Liver (tissue), 9 donors: ENCODE results near the gene ATP11B. TPM values are rescaled to one million over a fixed set of nuclear protein-coding genes. Genes with fewer than 3 reads are reported as not detected.
"Not testable (repeated sequence)": the region's sequence is repeated elsewhere in the genome, so short reads cannot be mapped to it uniquely, and the experiment has no call there.

Experiments
- DNase-seq: peaks from one replicate; pipeline ENCODE4 v3.0.0-alpha.2; 2017; ENCODE audit warnings: low spot score
- H3K27ac ChIP-seq, 2 donors: one replicate each; pipeline ENCODE4 v1.7.0; 2013; ENCODE audit warnings: inconsistent platforms in 2 of 2, low read length in 2 of 2, control low read depth in 1 of 2, low read depth in 1 of 2, mild to moderate bottlenecking in 1 of 2
- H3K27me3 ChIP-seq, 4 donors: one replicate each; pipeline versions ENCODE4 v1.6.1 to v1.7.0; 2013; ENCODE audit warnings: low read length in 3 of 4, inconsistent platforms in 1 of 4, mild to moderate bottlenecking in 1 of 4, moderate library complexity in 1 of 4; ENCODE audit not compliant: control insufficient read depth in 4 of 4, insufficient read depth in 4 of 4
- H3K36me3 ChIP-seq, 4 donors: one replicate each; pipeline versions ENCODE4 v1.6.1 to v1.7.0; 2013; ENCODE audit warnings: low read length in 3 of 4, mild to moderate bottlenecking in 3 of 4, low read depth in 1 of 4, moderate library complexity in 1 of 4; ENCODE audit not compliant: control insufficient read depth in 4 of 4, insufficient read depth in 3 of 4
- H3K4me1 ChIP-seq, 4 donors: one replicate each; pipeline versions ENCODE4 v1.6.1 to v1.7.0; 2013; ENCODE audit warnings: low read length in 3 of 4, mild to moderate bottlenecking in 3 of 4, moderate library complexity in 1 of 4; ENCODE audit not compliant: control insufficient read depth in 4 of 4, insufficient read depth in 4 of 4
- H3K4me3 ChIP-seq, 3 donors: one replicate each; pipeline versions ENCODE4 v1.6.1 to v1.7.0; 2013; ENCODE audit warnings: low read length in 3 of 3, control low read depth in 1 of 3, low read depth in 1 of 3, mild to moderate bottlenecking in 1 of 3
- H3K9ac ChIP-seq, 2 donors: one replicate each; pipeline ENCODE4 v1.7.0; 2013; ENCODE audit warnings: low read length in 2 of 2, mild to moderate bottlenecking in 2 of 2, moderate library complexity in 2 of 2, control low read depth in 1 of 2, low read depth in 1 of 2
- H3K9me3 ChIP-seq, 4 donors: one replicate each; pipeline versions ENCODE4 v1.6.1 to v1.7.0; 2013; ENCODE audit warnings: low read length in 3 of 4; ENCODE audit not compliant: control insufficient read depth in 4 of 4
- ATF3 ChIP-seq: IDR thresholded peaks from 2 replicates; pipeline ENCODE4 v1.6.1; 2016; ENCODE audit warnings: antibody characterized with exemption
- CTCF ChIP-seq: fragments of 150-350 bp; IDR thresholded peaks from 2 replicates; pipeline ENCODE4 v1.5.1; 2017; ENCODE audit warnings: improper control_type of control experiment, low read depth, low read length; ENCODE audit not compliant: missing input control
- EGR1 ChIP-seq, 2 donors: IDR thresholded peaks; 2 replicates each; pipeline ENCODE4 v1.6.1; 2016 to 2018; ENCODE audit warnings: antibody characterized with exemption in 2 of 2, low read depth in 2 of 2
- FOXA1 ChIP-seq: IDR thresholded peaks from 2 replicates; pipeline ENCODE4 v1.6.1; 2016; ENCODE audit warnings: antibody characterized with exemption
- FOXA2 ChIP-seq: IDR thresholded peaks from 2 replicates; pipeline ENCODE4 v1.6.1; 2016; ENCODE audit warnings: antibody characterized with exemption
- GABPA ChIP-seq, 2 donors: IDR thresholded peaks in 1 of 2; conservative IDR thresholded peaks in 1 of 2; 2 replicates each; pipeline ENCODE4 v1.6.1; 2016; ENCODE audit warnings: antibody characterized with exemption in 2 of 2, mild to moderate bottlenecking in 1 of 2, moderate library complexity in 1 of 2
- HNF4A ChIP-seq, 2 donors: conservative IDR thresholded peaks; 2 replicates each; pipeline ENCODE4 v1.6.1; 2016; ENCODE audit warnings: antibody characterized with exemption in 2 of 2, mild to moderate bottlenecking in 2 of 2
- HNF4G ChIP-seq: IDR thresholded peaks from 2 replicates; pipeline ENCODE4 v1.6.1; 2016; ENCODE audit warnings: antibody characterized with exemption
- JUND ChIP-seq, 2 donors: IDR thresholded peaks; 2 replicates each; pipeline ENCODE4 v1.6.1; 2016; ENCODE audit warnings: antibody characterized with exemption in 2 of 2
- NR2F2 ChIP-seq: IDR thresholded peaks from 2 replicates; pipeline ENCODE4 v1.6.1; 2016; ENCODE audit warnings: antibody characterized with exemption
- RAD21 ChIP-seq, 2 donors: IDR thresholded peaks; 2 replicates each; pipeline ENCODE4 v1.6.1; 2016; ENCODE audit warnings: antibody characterized with exemption in 2 of 2, mild to moderate bottlenecking in 2 of 2
- RXRA ChIP-seq, 2 donors: IDR thresholded peaks; 2 replicates each; pipeline ENCODE4 v1.6.1; 2017 to 2018; ENCODE audit warnings: antibody characterized with exemption in 2 of 2, mild to moderate bottlenecking in 1 of 2
- SP1 ChIP-seq: IDR thresholded peaks from 2 replicates; pipeline ENCODE4 v1.6.1; 2018; ENCODE audit warnings: antibody characterized with exemption, mild to moderate bottlenecking
- TAF1 ChIP-seq: conservative IDR thresholded peaks from 2 replicates; pipeline ENCODE4 v1.6.1; 2016; ENCODE audit warnings: antibody characterized with exemption, mild to moderate bottlenecking
- YY1 ChIP-seq: IDR thresholded peaks from 2 replicates; pipeline ENCODE4 v1.6.1; 2016; ENCODE audit warnings: antibody characterized with exemption, mild to moderate bottlenecking
- WGBS: extraction: QIAGEN DNeasy Blood & Tissue Kit; methylation state at CpG from one replicate; pipeline ENCODE4 v1.1.7; 2013; 5-methylcytosine and 5-hydroxymethylcytosine counted together
- polyA plus RNA-seq, 2 donors: library from polyadenylated mRNA; stranded (reverse) in 1 of 2; unstranded in 1 of 2; fragments of 200-250 nt in 1 of 2; fragments of >200 nt in 1 of 2; fragmentation: Nextera tagmentation in 1 of 2; extraction: Ambion mirVana in 1 of 2; gene quantifications; one replicate each; pipeline versions ENCODE4 v1.2.1 to v1.2.3, GENCODE V29; 2013 to 2015
- total RNA-seq, 2 donors: library from RNA; depleted of rRNA; stranded (reverse); fragments of >200 nt; gene quantifications; one replicate each; pipeline ENCODE4 v1.2.3, GENCODE V29; 2014
- TF ChIP-seq, protein P1 (sequence below): IDR thresholded peaks from 2 replicates; pipeline ENCODE4 v1.6.1; 2016; ENCODE audit warnings: antibody characterized with exemption
- TF ChIP-seq, protein P2 (sequence below): IDR thresholded peaks from 2 replicates; pipeline ENCODE4 v1.6.1; 2016; ENCODE audit warnings: antibody characterized with exemption
- TF ChIP-seq, protein P3 (sequence below): IDR thresholded peaks from 2 replicates; pipeline ENCODE4 v1.6.1; 2016; ENCODE audit warnings: antibody characterized with exemption, mild to moderate bottlenecking
- donor health status: healthy.
- donor health status: healthy.
- donor health status: healthy.
- donor health status: healthy.
- donor health status: healthy.

ATP11B gene
- total and polyA plus RNA-seq, 4 donors = 5.9 to 49.6 (median 19.0) TPM

- 90% methylated on average over 4 of the region's 4 CpGs for WGBS
- H3K36me3 ChIP-seq = peaks cover 2 to 7% (median 4%) of the 10 kb centered on the region in 4 donors
Measured at GRCh38 chr3:182818296-182818978, 25.1 kb downstream of the ATP11B start.

GRCh38 chr3:182821221-182821981, 28.1 kb downstream of the ATP11B start:
- Histone ChIP-seq H3K9me3 (no peaks in the 10 kb centered on the region), H3K27ac (no peak overlapping the region), H3K9ac (no peak overlapping the region), H3K4me1 (peaks cover 0 to 6% (median 2%) of the 10 kb centered on the region in 4 donors), H3K4me3 (no peak overlapping the region), H3K27me3 (no peaks in the 10 kb centered on the region), H3K36me3 (peaks cover 2 to 7% (median 4%) of the 10 kb centered on the region in 4 donors)
- no peak for DNase-seq
- TF ChIP-seq, protein P1, sequence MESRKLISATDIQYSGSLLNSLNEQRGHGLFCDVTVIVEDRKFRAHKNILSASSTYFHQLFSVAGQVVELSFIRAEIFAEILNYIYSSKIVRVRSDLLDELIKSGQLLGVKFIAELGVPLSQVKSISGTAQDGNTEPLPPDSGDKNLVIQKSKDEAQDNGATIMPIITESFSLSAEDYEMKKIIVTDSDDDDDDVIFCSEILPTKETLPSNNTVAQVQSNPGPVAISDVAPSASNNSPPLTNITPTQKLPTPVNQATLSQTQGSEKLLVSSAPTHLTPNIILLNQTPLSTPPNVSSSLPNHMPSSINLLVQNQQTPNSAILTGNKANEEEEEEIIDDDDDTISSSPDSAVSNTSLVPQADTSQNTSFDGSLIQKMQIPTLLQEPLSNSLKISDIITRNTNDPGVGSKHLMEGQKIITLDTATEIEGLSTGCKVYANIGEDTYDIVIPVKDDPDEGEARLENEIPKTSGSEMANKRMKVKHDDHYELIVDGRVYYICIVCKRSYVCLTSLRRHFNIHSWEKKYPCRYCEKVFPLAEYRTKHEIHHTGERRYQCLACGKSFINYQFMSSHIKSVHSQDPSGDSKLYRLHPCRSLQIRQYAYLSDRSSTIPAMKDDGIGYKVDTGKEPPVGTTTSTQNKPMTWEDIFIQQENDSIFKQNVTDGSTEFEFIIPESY = no peak
- TF ChIP-seq ATF3 (no peak), NR2F2 (no peak), CTCF (no peak), JUND (IDR thresholded peaks at IDR 0.05) (no peak), RAD21 (IDR thresholded peaks at IDR 0.05) (no peak), HNF4A (conservative IDR thresholded peaks at IDR 0.05) (no peak), RXRA (IDR thresholded peaks at IDR 0.05) (no peak), EGR1 (IDR thresholded peaks at IDR 0.05; ENCODE audit: low read depth in 2 of 2) (no peak), SP1 (no peak), GABPA (IDR thresholded peaks at IDR 0.05 in 1 of 2, conservative IDR thresholded peaks at IDR 0.05 in 1 of 2) (no peak), YY1 (no peak), FOXA1 (no peak), FOXA2 (no peak), TAF1 (no peak), HNF4G (no peak)
- TF ChIP-seq, protein P2, sequence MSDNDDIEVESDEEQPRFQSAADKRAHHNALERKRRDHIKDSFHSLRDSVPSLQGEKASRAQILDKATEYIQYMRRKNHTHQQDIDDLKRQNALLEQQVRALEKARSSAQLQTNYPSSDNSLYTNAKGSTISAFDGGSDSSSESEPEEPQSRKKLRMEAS = no peak
- TF ChIP-seq, protein P3, sequence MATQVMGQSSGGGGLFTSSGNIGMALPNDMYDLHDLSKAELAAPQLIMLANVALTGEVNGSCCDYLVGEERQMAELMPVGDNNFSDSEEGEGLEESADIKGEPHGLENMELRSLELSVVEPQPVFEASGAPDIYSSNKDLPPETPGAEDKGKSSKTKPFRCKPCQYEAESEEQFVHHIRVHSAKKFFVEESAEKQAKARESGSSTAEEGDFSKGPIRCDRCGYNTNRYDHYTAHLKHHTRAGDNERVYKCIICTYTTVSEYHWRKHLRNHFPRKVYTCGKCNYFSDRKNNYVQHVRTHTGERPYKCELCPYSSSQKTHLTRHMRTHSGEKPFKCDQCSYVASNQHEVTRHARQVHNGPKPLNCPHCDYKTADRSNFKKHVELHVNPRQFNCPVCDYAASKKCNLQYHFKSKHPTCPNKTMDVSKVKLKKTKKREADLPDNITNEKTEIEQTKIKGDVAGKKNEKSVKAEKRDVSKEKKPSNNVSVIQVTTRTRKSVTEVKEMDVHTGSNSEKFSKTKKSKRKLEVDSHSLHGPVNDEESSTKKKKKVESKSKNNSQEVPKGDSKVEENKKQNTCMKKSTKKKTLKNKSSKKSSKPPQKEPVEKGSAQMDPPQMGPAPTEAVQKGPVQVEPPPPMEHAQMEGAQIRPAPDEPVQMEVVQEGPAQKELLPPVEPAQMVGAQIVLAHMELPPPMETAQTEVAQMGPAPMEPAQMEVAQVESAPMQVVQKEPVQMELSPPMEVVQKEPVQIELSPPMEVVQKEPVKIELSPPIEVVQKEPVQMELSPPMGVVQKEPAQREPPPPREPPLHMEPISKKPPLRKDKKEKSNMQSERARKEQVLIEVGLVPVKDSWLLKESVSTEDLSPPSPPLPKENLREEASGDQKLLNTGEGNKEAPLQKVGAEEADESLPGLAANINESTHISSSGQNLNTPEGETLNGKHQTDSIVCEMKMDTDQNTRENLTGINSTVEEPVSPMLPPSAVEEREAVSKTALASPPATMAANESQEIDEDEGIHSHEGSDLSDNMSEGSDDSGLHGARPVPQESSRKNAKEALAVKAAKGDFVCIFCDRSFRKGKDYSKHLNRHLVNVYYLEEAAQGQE = no peak
- 86% methylated on average over 4 of the region's 4 CpGs for WGBS

More at GRCh38 chr3:182818296-182818978, 25.1 kb downstream of the ATP11B start:
- no peak overlapping the region for H3K9ac ChIP-seq
- TF ChIP-seq FOXA1 = no peak
- TF ChIP-seq, protein P1 = no peak
- no peaks in the 10 kb centered on the region for H3K27me3 ChIP-seq
- no peaks in the 10 kb centered on the region for H3K9me3 ChIP-seq
- no peak overlapping the region for H3K27ac ChIP-seq
- no peak for DNase-seq
- H3K4me1 ChIP-seq = peaks cover 3 to 13% (median 7%) of the 10 kb centered on the region in 4 donors
- no peak overlapping the region for H3K4me3 ChIP-seq

DNA sequence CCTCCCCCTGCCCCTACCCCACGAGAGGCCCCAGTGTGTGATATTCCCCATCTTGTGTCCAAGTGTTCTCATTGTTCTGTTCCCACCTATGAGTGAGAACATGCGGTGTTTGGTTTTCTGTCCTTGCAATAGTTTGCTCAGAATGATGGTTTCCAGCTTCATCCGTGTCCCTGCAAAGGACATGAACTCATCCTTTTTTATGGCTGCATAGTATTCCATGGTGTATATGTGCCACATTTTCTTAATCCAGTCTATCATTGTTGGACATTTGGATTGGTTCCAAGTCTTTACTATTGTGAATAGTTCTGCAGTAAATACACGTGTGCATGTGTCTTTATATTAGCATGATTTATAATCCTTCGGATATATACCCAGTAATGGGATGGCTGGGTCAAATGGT, 29.0 kb downstream of the ATP11B start:
- not testable (repeated sequence) for H3K27ac ChIP-seq, H3K4me3 ChIP-seq, H3K4me1 ChIP-seq, H3K27me3 ChIP-seq, H3K36me3 ChIP-seq, DNase-seq, H3K9me3 ChIP-seq, H3K9ac ChIP-seq
- WGBS = 97% methylated on average over 5 of the region's 5 CpGs
